Islet of Langerhans (tissue), 1 donor: Measurements from ENCODE around the gene PSEN2.
A peak's percentile ranks its signal among the peaks of the same experiment; 100 is the strongest.

Experiments used
- FAIRE-seq: peaks from one replicate; lab custom pipeline; 2011; peaks lifted over from hg19 to GRCh38; lab: Jason Lieb, UNC

The PSEN2 gene

GRCh38 chr1:226865590-226865989 is 4.8 kb upstream of the PSEN2 start:
- FAIRE-seq, result no peak

- no peak for FAIRE-seq
Measured at GRCh38 chr1:226867461-226868054, 2.9 kb upstream of the PSEN2 start.

GRCh38 chr1:226868726-226869125 is 1.7 kb upstream of the PSEN2 start:
- no peak for FAIRE-seq

GRCh38 chr1:226870026-226870400 is 403 bp upstream of the PSEN2 start:
- FAIRE-seq, result no peak

- no peak for FAIRE-seq
Measured at GRCh38 chr1:226871636-226872327, 1.4 kb downstream of the PSEN2 start.

- FAIRE-seq, result no peak
Measured at GRCh38 chr1:226872437-226872836, 2.0 kb downstream of the PSEN2 start.

- no peak for FAIRE-seq
Measured at GRCh38 chr1:226873771-226874578, 3.6 kb downstream of the PSEN2 start.

- no peak for FAIRE-seq
Measured at GRCh38 chr1:226874579-226875425, 4.4 kb downstream of the PSEN2 start.

GRCh38 chr1:226875641-226876295 is 5.4 kb downstream of the PSEN2 start:
- FAIRE-seq, result peak; percentile 97

GRCh38 chr1:226877669-226878068 is 7.3 kb downstream of the PSEN2 start:
- no peak for FAIRE-seq

GRCh38 chr1:226880372-226881287 is 10.2 kb downstream of the PSEN2 start:
- FAIRE-seq, result no peak

- FAIRE-seq, result no peak
Measured at GRCh38 chr1:226881515-226882185, 11.2 kb downstream of the PSEN2 start.

GRCh38 chr1:226882187-226882586 is 11.8 kb downstream of the PSEN2 start:
- no peak for FAIRE-seq

GRCh38 chr1:226882631-226883409 is 12.4 kb downstream of the PSEN2 start:
- FAIRE-seq, result no peak

- no peak for FAIRE-seq
Measured at GRCh38 chr1:226883630-226884029, 13.2 kb downstream of the PSEN2 start.

GRCh38 chr1:226884116-226884625 is 13.8 kb downstream of the PSEN2 start:
- FAIRE-seq, result no peak

- FAIRE-seq, result no peak
Measured at GRCh38 chr1:226884966-226885820, 14.8 kb downstream of the PSEN2 start.
